ENCODE results near the gene CDC25C. TPM values are rescaled to one million over a fixed set of nuclear protein-coding genes. Genes with fewer than 3 reads are reported as not detected.
"Not testable (repeated sequence)": the region's sequence is repeated elsewhere in the genome, so short reads cannot be mapped to it uniquely, and the experiment has no call there.

CDC25C gene
- total RNA-seq, 3 donors from 2014 or later: 0.69 to 1.3 (median 1.2) TPM

GRCh38 chr5:138336952-138337684, 5.5 kb upstream of the CDC25C start:
- no peaks in the 10 kb centered on the region for H3K27me3 Mint-ChIP-seq (ENCODE audit: low read depth)
- no peaks in the 10 kb centered on the region for H3K9me3 Mint-ChIP-seq
- peaks cover 36% of the 10 kb centered on the region for H3K4me1 Mint-ChIP-seq (ENCODE audit: low read depth)
- DNase-seq (no peak), ATAC-seq (peak; percentile 9 to 12)
- H3K4me3 Mint-ChIP-seq: peak overlapping the region; percentile 89
- peaks cover 10% of the 10 kb centered on the region for H3K36me3 Mint-ChIP-seq (ENCODE audit: insufficient read depth)

DNA sequence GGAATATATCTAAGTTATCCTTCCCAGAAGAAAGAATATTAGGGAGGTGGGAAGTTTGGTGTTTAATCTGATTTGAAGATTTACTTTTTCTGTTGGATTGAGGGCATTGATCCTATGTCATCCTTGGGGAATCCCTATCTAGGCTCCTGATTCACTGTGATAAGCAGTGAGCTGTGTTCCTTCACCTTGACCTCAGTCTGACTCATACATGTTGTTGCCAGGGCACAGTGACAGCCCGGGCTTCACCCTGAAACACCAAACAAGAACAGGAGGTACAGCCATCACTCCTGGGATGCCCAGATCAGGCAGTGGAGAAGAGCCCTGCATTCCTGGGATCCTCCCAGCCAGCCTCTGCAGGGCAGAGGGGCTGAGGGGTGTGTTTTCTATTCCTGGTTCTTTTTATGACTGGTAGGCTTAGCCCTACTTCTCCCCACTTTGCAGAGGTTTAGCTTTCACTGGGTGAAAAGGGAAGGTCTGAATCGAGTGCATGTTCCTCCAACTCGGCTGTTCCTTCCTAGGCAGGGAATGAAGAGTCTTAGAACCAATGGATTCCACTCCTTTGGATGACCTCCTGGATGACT, 3.4 kb upstream of the CDC25C start:
- H3K4me1 Mint-ChIP-seq (ENCODE audit: low read depth): peaks cover 28% of the 10 kb centered on the region
- no peak overlapping the region for H3K4me3 Mint-ChIP-seq
- H3K27me3 Mint-ChIP-seq (ENCODE audit: low read depth): no peaks in the 10 kb centered on the region
- ATAC-seq (no peak), DNase-seq (no peak)
- no peaks in the 10 kb centered on the region for H3K36me3 Mint-ChIP-seq (ENCODE audit: insufficient read depth)
- no peaks in the 10 kb centered on the region for H3K9me3 Mint-ChIP-seq

DNA sequence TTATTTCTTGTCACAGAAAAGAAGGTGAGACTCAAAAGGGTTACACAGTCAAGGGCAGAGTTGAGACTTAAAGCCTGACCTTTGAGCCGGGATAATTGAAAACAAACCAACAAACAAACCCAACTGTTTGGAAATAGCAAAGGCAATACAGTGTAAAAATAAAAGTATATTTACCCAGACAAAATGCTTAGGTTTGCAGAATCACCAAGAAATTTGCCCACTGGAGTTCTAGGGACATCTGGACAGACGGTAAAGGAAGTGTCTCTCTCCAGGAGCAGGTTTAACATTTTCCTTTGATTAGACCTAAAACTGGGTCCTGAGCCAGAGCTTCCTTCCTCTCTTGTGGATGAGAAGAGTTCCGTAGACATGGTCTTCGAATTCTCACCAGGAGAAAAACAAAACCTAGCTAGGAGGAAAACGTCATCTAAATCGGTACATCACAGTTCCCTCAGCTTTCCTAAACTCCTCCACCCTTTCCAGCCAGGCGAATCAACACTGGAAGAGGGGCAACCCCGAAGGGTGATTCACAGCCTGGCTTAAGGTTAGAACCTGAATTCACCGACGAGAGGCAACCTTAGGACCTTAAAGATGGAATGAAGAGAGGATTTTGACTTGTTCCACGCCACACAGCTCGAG, 673 bp downstream of the CDC25C start:
- Mint-ChIP-seq H3K27me3 (ENCODE audit: low read depth) (no peaks in the 10 kb centered on the region), H3K4me3 (peak overlapping the region; percentile 80), H3K4me1 (ENCODE audit: low read depth) (peaks cover 10% of the 10 kb centered on the region), H3K36me3 (ENCODE audit: insufficient read depth) (no peaks in the 10 kb centered on the region), H3K9me3 (no peaks in the 10 kb centered on the region)
- ATAC-seq (no peak), DNase-seq (no peak)

GRCh38 chr5:138318211-138318610, 13.4 kb downstream of the CDC25C start:
- H3K9me3 Mint-ChIP-seq; ATAC-seq; DNase-seq; H3K27me3 Mint-ChIP-seq (ENCODE audit: low read depth); H3K4me3 Mint-ChIP-seq; H3K36me3 Mint-ChIP-seq (ENCODE audit: insufficient read depth); H3K4me1 Mint-ChIP-seq (ENCODE audit: low read depth): not testable (repeated sequence)

DNA sequence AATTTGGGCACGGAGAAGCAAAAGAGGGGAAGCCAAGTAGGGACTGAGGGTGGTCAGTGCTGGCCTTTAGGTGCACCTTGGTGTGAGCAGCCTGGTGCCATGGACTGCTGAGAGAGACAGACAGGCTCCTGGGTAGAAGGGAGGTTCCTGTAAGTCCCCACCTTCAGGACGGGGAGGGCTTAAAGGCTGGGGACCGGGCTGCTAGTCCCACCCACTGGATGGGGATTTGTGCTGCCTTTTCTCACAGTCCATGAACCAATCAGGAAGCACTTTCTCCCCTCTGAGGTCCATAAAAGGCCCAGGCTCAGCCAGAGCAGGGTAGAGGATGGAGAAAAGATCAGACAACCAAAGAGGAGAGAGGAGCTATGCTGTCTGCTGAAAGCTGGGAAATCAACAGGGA, 15.2 kb downstream of the CDC25C start:
- H3K36me3 Mint-ChIP-seq (ENCODE audit: insufficient read depth): no peaks in the 10 kb centered on the region
- DNase-seq (no peak), ATAC-seq (no peak)
- H3K9me3 Mint-ChIP-seq: no peaks in the 10 kb centered on the region
- H3K4me1 Mint-ChIP-seq (ENCODE audit: low read depth): no peaks in the 10 kb centered on the region
- no peaks in the 10 kb centered on the region for H3K27me3 Mint-ChIP-seq (ENCODE audit: low read depth)
- H3K4me3 Mint-ChIP-seq: no peak overlapping the region

- H3K27me3 Mint-ChIP-seq (ENCODE audit: low read depth): no peaks in the 10 kb centered on the region
- ATAC-seq (no peak), DNase-seq (no peak)
- no peaks in the 10 kb centered on the region for H3K9me3 Mint-ChIP-seq
- H3K4me3 Mint-ChIP-seq: no peak overlapping the region
- no peaks in the 10 kb centered on the region for H3K36me3 Mint-ChIP-seq (ENCODE audit: insufficient read depth)
- no peaks in the 10 kb centered on the region for H3K4me1 Mint-ChIP-seq (ENCODE audit: low read depth)
Observed at GRCh38 chr5:138315751-138316278, 15.8 kb downstream of the CDC25C start.

DNA sequence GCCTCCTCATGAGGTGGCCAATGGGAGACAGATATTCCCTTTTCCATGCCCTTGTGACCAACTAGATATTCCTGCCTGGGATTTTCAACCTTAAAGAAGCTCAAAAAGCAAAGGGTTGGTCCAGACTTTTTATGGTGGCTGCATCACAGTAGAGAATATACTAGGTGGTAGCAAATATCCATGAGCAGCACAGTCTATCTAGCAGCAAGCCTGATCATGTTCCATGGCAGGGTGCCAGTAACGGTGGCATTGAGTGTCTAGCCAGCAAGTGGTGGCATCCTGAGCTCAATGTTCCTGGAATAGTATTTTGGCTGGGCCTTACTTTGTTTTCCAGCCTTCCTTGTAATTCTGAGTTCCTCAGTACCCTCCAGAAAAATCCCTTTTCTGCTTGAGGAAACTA, 25.8 kb downstream of the CDC25C start:
- Mint-ChIP-seq H3K27me3 (ENCODE audit: low read depth) (no peaks in the 10 kb centered on the region), H3K9me3 (no peaks in the 10 kb centered on the region), H3K4me1 (ENCODE audit: low read depth) (no peaks in the 10 kb centered on the region), H3K4me3 (no peak overlapping the region), H3K36me3 (ENCODE audit: insufficient read depth) (no peaks in the 10 kb centered on the region)
- ATAC-seq (no peak), DNase-seq (no peak)

- H3K36me3 Mint-ChIP-seq (ENCODE audit: insufficient read depth): no peaks in the 10 kb centered on the region
- H3K27me3 Mint-ChIP-seq (ENCODE audit: low read depth): no peaks in the 10 kb centered on the region
- H3K9me3 Mint-ChIP-seq: peaks cover 8% of the 10 kb centered on the region
- no peak for ATAC-seq
- no peak overlapping the region for H3K4me3 Mint-ChIP-seq
- H3K4me1 Mint-ChIP-seq (ENCODE audit: low read depth): no peaks in the 10 kb centered on the region
- no peak for DNase-seq
Observed at GRCh38 chr5:138303372-138303771, 28.2 kb downstream of the CDC25C start.

DNA sequence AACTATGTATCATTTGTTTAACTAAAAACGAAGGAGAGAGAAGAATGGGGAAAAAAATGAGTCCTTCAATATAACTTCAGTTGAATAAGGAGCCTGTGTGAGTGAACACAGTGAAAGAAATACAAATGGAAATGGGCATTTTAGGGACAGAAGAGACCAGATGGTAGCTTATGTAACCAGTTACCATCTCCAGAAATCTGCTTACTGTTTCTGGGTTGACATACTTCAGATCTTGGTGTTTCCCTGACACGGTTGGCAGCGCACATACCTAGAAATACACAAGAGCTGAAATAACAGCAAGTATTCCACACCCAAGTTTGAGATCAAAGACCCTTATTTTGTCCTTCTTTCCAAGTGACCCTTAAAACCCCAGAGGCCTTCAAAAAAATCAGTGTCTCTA, 42.3 kb downstream of the CDC25C start:
- no peaks in the 10 kb centered on the region for H3K9me3 Mint-ChIP-seq
- DNase-seq (no peak), ATAC-seq (no peak)
- no peak overlapping the region for H3K4me3 Mint-ChIP-seq
- no peaks in the 10 kb centered on the region for H3K4me1 Mint-ChIP-seq (ENCODE audit: low read depth)
- H3K36me3 Mint-ChIP-seq (ENCODE audit: insufficient read depth): no peaks in the 10 kb centered on the region
- no peaks in the 10 kb centered on the region for H3K27me3 Mint-ChIP-seq (ENCODE audit: low read depth)

DNA sequence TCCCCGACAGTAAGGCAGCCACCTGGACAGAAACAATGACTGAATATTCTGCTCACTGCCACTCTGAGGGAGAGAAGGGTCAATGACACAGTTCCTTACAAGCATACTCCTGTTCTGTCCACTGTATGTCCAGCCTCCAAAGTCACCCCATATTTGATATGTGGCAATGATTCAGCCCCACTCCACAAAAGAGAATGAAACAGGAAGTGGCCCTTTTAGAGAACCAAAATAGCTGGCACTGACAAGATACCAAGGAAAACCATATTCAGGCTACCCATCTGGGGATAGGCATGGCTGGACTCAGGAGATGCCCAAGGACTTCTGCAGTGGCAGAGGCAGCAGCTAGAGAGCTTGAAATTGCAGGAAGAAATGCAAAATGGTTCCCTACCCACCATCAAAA, 44.4 kb downstream of the CDC25C start:
- ATAC-seq (no peak), DNase-seq (no peak)
- Mint-ChIP-seq H3K36me3 (ENCODE audit: insufficient read depth) (no peaks in the 10 kb centered on the region), H3K9me3 (no peaks in the 10 kb centered on the region), H3K27me3 (ENCODE audit: low read depth) (no peaks in the 10 kb centered on the region), H3K4me3 (no peak overlapping the region), H3K4me1 (ENCODE audit: low read depth) (no peaks in the 10 kb centered on the region)

GRCh38 chr5:138282920-138283742, 48.5 kb downstream of the CDC25C start:
- H3K27me3 Mint-ChIP-seq (ENCODE audit: low read depth): no peaks in the 10 kb centered on the region
- no peaks in the 10 kb centered on the region for H3K4me1 Mint-ChIP-seq (ENCODE audit: low read depth)
- H3K9me3 Mint-ChIP-seq: no peaks in the 10 kb centered on the region
- H3K36me3 Mint-ChIP-seq (ENCODE audit: insufficient read depth): no peaks in the 10 kb centered on the region
- DNase-seq (no peak), ATAC-seq (no peak)
- H3K4me3 Mint-ChIP-seq: no peak overlapping the region

- Mint-ChIP-seq H3K27me3 (ENCODE audit: low read depth) (peaks cover 6% of the 10 kb centered on the region), H3K36me3 (ENCODE audit: insufficient read depth) (no peaks in the 10 kb centered on the region), H3K4me3 (no peak overlapping the region), H3K9me3 (no peaks in the 10 kb centered on the region), H3K4me1 (ENCODE audit: low read depth) (no peaks in the 10 kb centered on the region)
- no peak for ATAC-seq
- no peak for DNase-seq
Observed at GRCh38 chr5:138280915-138281314, 50.7 kb downstream of the CDC25C start.

- Mint-ChIP-seq H3K4me3 (no peak overlapping the region), H3K9me3 (no peaks in the 10 kb centered on the region), H3K36me3 (ENCODE audit: insufficient read depth) (no peaks in the 10 kb centered on the region), H3K27me3 (ENCODE audit: low read depth) (peaks cover 27% of the 10 kb centered on the region), H3K4me1 (ENCODE audit: low read depth) (peaks cover 4% of the 10 kb centered on the region)
- DNase-seq (no peak), ATAC-seq (no peak)
Observed at GRCh38 chr5:138276402-138277054, 55.1 kb downstream of the CDC25C start.

DNA sequence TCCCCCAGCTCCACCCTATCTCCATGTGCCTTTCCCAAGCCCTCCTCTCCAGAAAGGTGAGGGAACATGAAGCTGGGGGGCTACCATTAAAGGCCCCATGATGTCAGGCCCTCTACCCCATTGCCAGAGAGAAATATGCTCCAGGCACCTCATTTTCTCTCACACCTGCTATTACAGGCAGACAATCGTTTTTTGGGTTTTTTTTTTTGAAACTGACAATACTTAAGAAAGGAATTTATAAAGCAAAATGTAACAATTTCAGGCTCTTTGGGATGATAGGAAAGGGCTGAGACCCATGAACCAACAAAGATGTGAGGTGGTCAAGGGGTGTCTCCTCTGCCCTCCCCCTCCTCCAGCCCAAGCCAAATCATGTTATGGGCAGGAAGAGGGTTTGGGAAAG, 55.7 kb downstream of the CDC25C start:
- peaks cover 27% of the 10 kb centered on the region for H3K27me3 Mint-ChIP-seq (ENCODE audit: low read depth)
- H3K4me1 Mint-ChIP-seq (ENCODE audit: low read depth): peaks cover 4% of the 10 kb centered on the region
- ATAC-seq (no peak), DNase-seq (no peak)
- no peaks in the 10 kb centered on the region for H3K36me3 Mint-ChIP-seq (ENCODE audit: insufficient read depth)
- no peaks in the 10 kb centered on the region for H3K9me3 Mint-ChIP-seq
- H3K4me3 Mint-ChIP-seq: no peak overlapping the region

Measured in activated T-cell treated with anti-CD3 and anti-CD28 coated beads, Interleukin-2, amount 50 U/mL, for 4 hours (primary cell).